Stimulated activated CD8-positive, alpha-beta memory T cell treated with anti-CD3 and anti-CD28 coated beads, Interleukin-7, amount 100 ng/mL, for 48 hours (primary cell): ENCODE measurements around the gene PKNOX1.
"Not testable (repeated sequence)": the region's sequence is repeated elsewhere in the genome, so short reads cannot be mapped to it uniquely, and the experiment has no call there.

ENCODE experiments used
- DNase-seq, 2 donors: peaks; one replicate each; pipeline ENCODE4 v3.0.0-alpha.2; 2020; ENCODE audit warnings: low read depth in 1 of 2; ENCODE audit errors: extremely low read depth in 1 of 2

The PKNOX1 gene

GRCh38 chr21:43015906-43016540 is 41.7 kb downstream of the PKNOX1 start:
- DNase-seq: no peak

GRCh38 chr21:43016728-43017127 is 42.4 kb downstream of the PKNOX1 start:
- DNase-seq: no peak

DNA sequence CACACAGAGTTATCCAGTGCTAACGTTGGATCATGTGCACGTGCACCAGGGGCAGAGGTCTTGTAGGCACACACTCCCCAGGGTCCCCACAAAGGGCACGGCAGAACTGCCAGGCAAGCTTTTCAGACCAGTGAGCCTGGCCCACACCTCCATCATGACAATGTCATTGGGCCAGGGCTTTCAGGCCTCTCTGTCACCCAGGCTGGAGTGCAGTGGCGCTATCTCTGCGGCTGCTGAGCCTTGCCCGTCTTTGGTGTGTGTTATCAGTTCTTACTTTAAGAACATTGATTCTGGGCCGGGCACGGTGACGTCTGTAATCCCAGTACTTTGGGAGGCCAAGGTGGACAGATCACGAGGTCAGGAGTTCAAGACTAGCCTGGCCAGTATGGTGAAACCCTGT is 44.2 kb downstream of the PKNOX1 start:
- DNase-seq: no peak

DNA sequence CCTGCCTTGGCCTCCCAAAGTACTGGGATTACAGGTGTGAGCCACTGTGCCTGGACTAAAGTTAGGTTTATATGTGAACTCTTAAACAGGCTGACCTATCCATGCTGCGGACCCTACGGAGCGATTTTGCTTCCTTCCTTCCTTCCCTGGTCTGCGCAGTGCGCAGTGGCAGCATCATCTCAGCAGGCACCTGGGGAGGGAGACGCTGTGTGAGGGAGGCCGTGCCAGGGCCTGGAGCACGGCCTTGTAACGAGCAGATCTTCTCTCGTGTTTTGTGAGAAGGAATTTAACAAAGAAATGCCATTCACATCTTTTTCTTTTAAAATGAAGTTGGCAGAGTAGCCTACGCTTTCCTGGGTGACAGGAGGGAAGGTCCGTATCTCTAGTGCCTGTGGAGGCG is 45.8 kb downstream of the PKNOX1 start:
- no peak for DNase-seq

- DNase-seq: no peak
Observed at GRCh38 chr21:43020771-43021170, 46.4 kb downstream of the PKNOX1 start.

- DNase-seq: no peak
Observed at GRCh38 chr21:43021191-43021590, 46.8 kb downstream of the PKNOX1 start.

DNA sequence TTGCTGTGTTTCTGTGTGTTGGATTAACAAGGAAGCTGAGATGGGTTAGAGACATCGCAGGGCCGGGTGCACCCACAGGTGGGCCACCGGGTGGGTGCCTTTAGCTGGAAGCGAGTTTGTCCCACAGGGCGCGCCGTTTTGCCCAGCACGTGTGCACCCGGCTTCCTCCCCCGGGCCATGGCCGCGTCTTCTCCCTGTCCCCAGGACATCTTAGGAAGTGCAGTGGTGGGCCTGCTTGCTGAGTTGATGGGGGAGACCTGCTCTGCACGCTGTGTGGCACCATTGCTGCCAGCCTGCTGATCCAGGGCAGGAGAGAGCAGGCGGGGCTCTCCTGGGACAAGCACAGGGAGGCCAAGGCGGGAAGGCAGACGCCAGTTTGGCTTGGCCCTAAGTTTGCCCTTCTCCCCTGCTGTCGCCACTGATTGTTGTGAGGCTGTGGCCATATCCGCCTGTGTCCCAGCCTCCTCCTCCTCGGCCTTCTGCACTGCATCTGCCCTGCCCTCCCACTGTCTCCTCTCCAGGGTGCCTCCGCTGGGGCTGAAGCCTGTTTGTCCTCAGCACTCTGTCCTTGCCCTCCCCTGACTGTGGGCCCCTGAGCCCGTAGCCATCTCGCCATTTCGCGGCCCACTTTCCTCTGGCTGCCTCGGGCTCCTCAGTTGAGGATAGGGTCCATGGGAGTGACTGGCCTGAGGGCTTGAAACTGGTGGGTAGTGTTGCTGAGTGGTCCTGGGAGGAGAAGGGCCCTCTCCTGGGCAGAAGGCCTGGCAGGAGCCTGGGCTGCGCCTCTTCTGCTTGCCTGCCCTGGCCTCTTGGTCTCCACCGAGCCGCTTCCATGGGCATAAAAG is 47.6 kb downstream of the PKNOX1 start:
- DNase-seq: no peak

GRCh38 chr21:43023175-43023574 is 48.8 kb downstream of the PKNOX1 start:
- DNase-seq: no peak

- no peak for DNase-seq
Observed at GRCh38 chr21:43024439-43025136, 50.2 kb downstream of the PKNOX1 start.

GRCh38 chr21:43025636-43026180 is 51.3 kb downstream of the PKNOX1 start:
- no peak for DNase-seq

GRCh38 chr21:43027846-43028731 is 53.7 kb downstream of the PKNOX1 start:
- DNase-seq: no peak

DNA sequence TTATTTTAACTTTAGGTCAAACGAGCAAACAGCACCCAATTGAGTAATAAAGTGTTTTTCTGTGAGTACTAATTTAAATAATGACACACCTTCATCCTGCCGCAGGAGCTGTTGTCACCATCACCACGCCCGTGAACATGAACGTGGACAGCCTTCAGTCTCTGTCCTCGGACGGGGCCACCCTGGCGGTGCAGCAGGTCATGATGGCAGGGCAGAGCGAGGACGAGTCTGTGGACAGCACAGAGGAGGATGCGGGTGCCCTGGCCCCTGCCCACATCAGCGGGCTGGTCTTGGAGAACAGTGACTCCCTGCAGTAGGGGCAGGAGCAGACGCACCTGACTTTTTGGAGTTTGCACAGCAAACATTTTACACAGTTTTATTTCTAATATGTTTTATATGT is 55.4 kb downstream of the PKNOX1 start:
- no peak for DNase-seq

DNA sequence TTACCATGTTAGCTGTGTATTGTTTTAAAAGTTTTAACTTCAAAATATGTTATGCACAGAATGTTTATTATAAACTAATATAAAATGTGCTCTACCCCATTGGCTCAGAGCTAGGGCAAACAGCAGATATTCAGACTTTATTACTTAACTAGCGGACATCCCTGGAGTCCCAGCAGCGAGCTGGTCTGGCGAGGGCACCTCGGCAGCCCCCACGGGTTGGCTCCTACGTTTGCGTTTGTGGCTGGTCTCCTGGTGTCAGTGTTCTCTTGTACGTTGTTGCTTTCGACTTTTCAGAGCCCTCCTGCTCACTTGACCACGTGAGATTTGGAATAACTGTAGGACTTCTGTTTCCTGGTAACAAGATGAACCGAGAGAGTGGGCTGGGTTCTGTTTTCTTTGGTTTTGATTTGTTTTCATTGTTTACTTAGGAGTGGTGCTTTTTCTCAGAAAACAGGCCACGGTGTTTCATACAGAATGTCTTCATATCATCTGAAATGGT is 56.8 kb downstream of the PKNOX1 start:
- DNase-seq: no peak

DNA sequence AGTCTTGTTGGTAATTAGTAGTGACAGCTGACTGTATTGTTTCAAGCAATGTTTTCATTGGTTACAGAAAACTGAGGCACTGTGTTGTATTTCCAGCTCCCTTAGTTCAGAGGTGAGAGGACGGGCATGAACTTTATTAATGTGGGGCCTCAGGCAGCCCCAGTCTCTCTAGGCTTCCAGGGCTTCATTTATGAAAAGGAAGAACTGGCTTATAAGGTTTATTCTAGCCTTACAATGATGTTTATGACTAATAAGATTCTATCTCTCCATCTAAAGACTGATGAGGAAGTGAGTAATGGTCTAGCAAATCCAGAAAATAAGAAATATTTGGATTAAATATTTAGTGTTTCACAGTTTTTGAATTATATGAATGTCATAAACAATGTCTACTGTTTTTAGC is 59.7 kb downstream of the PKNOX1 start:
- DNase-seq: no peak

DNA sequence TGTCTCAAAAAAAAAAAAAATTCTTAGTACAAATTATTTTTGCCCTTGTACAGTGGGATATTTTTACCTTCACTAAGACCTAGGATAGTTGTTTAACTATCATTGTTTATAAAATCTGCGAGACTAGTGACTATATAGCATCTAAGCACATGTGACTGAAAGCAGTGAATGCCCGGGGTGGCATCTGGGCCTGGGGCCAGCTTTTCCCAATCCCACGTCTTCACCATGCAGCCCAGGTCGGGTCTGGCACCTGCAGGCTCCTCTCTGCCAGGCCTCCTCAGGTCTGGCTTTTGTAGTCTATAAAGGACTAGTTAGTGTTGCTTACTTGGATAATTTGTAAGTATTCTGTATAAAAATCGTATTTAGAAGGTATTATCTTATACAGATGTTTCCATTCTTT is 60.5 kb downstream of the PKNOX1 start:
- no peak for DNase-seq

GRCh38 chr21:43036889-43037288 is 62.5 kb downstream of the PKNOX1 start:
- not testable (repeated sequence) for DNase-seq

DNA sequence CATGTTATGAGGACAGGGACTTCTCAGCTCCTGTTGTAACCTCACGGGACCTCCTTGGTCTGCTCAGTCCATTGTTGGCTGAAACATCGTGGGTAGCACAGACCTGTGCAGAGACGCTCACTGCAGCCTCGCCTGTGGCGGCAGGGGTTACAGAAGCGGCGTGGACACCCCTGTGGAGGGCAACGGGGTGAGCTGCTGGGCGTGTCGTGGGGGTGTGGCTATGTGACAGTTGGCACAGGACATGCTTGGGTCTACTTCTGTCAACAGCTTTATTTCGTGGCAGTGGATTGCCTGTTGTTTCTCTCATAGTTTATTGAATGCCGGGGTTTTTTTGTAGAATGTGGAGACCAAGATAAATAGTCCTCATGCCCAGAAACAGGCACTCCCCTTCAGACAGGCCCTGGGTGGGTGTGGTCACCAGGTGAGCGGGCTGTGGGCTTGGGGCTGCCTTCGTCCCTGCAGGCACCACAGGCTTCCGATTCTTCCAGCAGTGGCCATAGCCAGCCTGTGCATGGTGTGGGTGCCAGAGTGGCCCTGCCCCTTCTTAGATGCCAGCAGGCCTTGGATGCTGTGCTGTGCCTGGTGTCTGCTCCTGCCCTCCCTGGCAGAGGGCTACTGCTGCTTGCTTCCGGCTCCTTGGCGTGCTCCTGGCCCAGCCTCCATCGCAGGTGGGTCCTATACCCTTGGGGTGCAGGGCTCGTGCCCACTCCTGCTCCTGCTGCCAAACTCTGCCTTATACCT is 63.7 kb downstream of the PKNOX1 start:
- not testable (repeated sequence) for DNase-seq

DNA sequence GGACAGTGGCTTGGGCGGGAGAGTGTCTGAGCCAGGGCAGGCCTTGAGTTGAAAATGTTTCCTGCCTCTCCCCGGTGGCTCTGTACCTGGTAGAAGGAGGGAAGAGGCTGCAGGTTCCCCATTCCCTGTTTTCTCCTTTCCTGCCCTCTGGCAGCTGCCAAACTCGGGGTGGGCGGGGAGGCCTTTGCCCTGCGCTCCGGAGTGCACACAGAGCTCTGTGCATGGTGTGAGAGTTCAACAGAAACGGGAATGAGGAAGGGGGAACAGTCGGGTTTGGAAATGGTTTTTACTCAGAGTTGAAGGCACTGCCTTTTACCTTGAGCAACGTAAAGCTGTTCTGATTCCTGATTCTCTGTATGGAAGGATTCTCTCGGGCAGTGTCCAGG is 64.3 kb downstream of the PKNOX1 start:
- not testable (repeated sequence) for DNase-seq

DNA sequence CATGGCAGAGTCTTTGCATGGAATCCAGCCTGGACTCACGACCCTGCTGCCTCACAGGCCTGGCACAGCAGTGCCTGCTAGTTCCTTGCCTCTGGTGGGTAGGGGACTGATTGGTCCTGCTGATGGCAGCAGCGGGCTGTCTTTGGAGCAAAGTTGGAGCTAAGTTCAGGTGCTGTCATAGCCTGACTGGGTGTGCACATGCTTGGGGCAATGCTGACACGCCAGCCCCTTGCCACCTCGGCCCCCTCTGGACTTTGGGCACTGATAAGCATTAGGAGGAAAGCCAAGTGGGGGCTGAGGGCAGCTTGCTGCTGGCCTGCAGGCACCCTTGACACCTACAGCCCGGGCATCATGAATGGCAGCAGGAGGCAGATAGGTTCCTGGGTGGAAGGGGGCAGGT is 67.8 kb downstream of the PKNOX1 start:
- DNase-seq: not testable (repeated sequence)

DNA sequence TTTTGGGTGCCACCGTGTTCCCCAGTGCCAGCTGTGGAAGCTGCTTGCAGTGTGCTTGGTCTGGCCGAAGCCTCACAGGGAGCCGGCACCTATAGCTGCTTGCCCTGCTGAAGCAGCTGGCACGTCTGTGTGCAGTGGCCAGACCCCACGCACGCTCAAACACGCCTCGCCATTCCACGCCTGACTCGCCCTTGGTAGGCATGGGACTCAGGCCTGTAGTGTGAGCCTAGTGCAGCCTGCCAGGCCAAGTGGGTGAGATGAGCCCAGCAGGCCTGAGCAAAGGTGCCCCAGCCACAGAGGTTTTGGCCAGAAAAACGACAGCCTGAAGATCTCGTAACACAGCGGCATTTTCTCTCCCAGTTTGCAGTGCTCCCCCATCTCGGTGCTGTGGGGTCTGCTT is 68.9 kb downstream of the PKNOX1 start:
- DNase-seq: not testable (repeated sequence)
